ENCODE data around the gene CCDC91.
A peak's percentile ranks its signal among the peaks of the same experiment; 100 is the strongest.
"Not testable (repeated sequence)": the region's sequence is repeated elsewhere in the genome, so short reads cannot be mapped to it uniquely, and the experiment has no call there.

CCDC91 gene

GRCh38 chr12:28191051-28192048 is 1.1 kb downstream of the CCDC91 start:
- Mint-ChIP-seq H3K27me3 (no peaks in the 10 kb centered on the region), H3K4me1 (peaks cover 55% of the 10 kb centered on the region)

GRCh38 chr12:28192125-28192524 is 1.9 kb downstream of the CCDC91 start:
- DNase-seq (ENCODE audit: low spot score in 2 of 2): no peak
- Mint-ChIP-seq H3K36me3 (ENCODE audit: insufficient read depth) (peaks cover 32% of the 10 kb centered on the region), H3K27ac (ENCODE audit: low read depth) (peak overlapping the region; percentile 99), H3K9me3 (no peaks in the 10 kb centered on the region), H3K4me3 (peak overlapping the region; percentile 97), H3K27me3 (no peaks in the 10 kb centered on the region), H3K4me1 (peaks cover 57% of the 10 kb centered on the region)
- ATAC-seq (replicated peaks; ENCODE audit: extremely low read depth, poor library complexity, severe bottlenecking): no peak

More at GRCh38 chr12:28191051-28192048, 1.1 kb downstream of the CCDC91 start:
- Mint-ChIP-seq H3K36me3 (ENCODE audit: insufficient read depth) (peaks cover 32% of the 10 kb centered on the region), H3K9me3 (no peaks in the 10 kb centered on the region), H3K4me3 (peak overlapping the region; percentile 97), H3K27ac (ENCODE audit: low read depth) (peak overlapping the region; percentile 99)
- ATAC-seq (replicated peaks; ENCODE audit: extremely low read depth, poor library complexity, severe bottlenecking) (peak; percentile 30), DNase-seq (ENCODE audit: low spot score in 2 of 2) (peak in 1 of 2 donors; percentile 21)

DNA sequence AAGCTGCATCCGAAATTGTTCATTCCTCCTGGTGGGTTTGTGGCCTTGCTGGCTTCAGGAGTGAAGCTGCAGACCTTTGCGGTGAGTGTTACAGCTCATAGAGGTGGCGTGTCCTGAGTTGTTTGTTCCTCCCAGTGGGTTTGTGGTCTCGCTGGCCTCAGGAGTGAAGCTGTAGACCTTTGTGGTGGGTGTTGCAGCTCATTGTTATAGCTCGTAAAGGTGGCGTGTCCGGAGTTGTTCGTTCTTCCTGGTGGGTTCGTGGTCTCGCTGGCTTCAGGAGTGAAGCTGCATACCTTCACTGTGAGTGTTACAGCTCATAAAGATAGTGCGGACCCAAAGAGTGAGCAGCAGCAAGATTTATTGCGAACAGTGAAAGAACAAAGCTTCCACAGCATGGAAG is 4.4 kb downstream of the CCDC91 start:
- ATAC-seq (replicated peaks; ENCODE audit: extremely low read depth, poor library complexity, severe bottlenecking); H3K4me3 Mint-ChIP-seq; H3K27me3 Mint-ChIP-seq; H3K27ac Mint-ChIP-seq (ENCODE audit: low read depth); DNase-seq (ENCODE audit: low spot score in 2 of 2); H3K9me3 Mint-ChIP-seq: not testable (repeated sequence)
- H3K4me1 Mint-ChIP-seq: peaks cover 55% of the 10 kb centered on the region
- peaks cover 30% of the 10 kb centered on the region for H3K36me3 Mint-ChIP-seq (ENCODE audit: insufficient read depth)

GRCh38 chr12:28201136-28201535 is 10.9 kb downstream of the CCDC91 start:
- not testable (repeated sequence) for H3K9me3 Mint-ChIP-seq; H3K4me3 Mint-ChIP-seq; H3K27ac Mint-ChIP-seq (ENCODE audit: low read depth); H3K36me3 Mint-ChIP-seq (ENCODE audit: insufficient read depth); ATAC-seq (replicated peaks; ENCODE audit: extremely low read depth, poor library complexity, severe bottlenecking); H3K27me3 Mint-ChIP-seq; DNase-seq (ENCODE audit: low spot score in 2 of 2)
- H3K4me1 Mint-ChIP-seq: peaks cover 35% of the 10 kb centered on the region

GRCh38 chr12:28202374-28203130 is 12.3 kb downstream of the CCDC91 start:
- Mint-ChIP-seq H3K27ac (ENCODE audit: low read depth) (no peak overlapping the region), H3K9me3 (no peaks in the 10 kb centered on the region), H3K27me3 (no peaks in the 10 kb centered on the region), H3K36me3 (ENCODE audit: insufficient read depth) (no peaks in the 10 kb centered on the region), H3K4me3 (no peak overlapping the region), H3K4me1 (peaks cover 34% of the 10 kb centered on the region)
- ATAC-seq (replicated peaks; ENCODE audit: extremely low read depth, poor library complexity, severe bottlenecking): no peak
- no peak for DNase-seq (ENCODE audit: low spot score in 2 of 2)

DNA sequence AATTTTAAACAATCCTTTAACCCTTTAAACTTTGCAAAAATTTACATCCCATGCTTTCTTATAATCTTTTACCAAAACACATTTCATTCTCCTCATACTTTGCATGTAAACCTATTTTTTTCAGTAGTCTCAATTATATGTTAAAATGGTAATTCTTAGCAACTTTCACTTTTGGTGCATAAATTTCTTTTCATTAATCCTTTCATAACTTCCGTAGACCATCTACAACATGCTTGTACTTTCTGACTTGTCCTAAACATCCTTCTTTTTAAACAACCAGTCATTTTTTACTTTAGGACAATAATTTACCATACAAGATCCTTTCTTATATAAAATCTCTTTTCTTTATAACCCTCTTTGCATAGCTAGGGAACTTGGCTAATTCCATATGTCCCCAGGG is 19.5 kb downstream of the CCDC91 start:
- Mint-ChIP-seq H3K4me1 (peaks cover 33% of the 10 kb centered on the region), H3K27me3 (no peaks in the 10 kb centered on the region), H3K9me3 (no peaks in the 10 kb centered on the region), H3K36me3 (ENCODE audit: insufficient read depth) (peaks cover 4% of the 10 kb centered on the region), H3K27ac (ENCODE audit: low read depth) (peak overlapping the region; percentile 75), H3K4me3 (no peak overlapping the region)
- DNase-seq (ENCODE audit: low spot score in 2 of 2): no peak
- no peak for ATAC-seq (replicated peaks; ENCODE audit: extremely low read depth, poor library complexity, severe bottlenecking)

GRCh38 chr12:28212182-28212581 is 21.9 kb downstream of the CCDC91 start:
- H3K27ac Mint-ChIP-seq (ENCODE audit: low read depth): no peak overlapping the region
- H3K4me1 Mint-ChIP-seq: peaks cover 25% of the 10 kb centered on the region
- no peaks in the 10 kb centered on the region for H3K9me3 Mint-ChIP-seq
- H3K36me3 Mint-ChIP-seq (ENCODE audit: insufficient read depth): peaks cover 4% of the 10 kb centered on the region
- no peak overlapping the region for H3K4me3 Mint-ChIP-seq
- DNase-seq (ENCODE audit: low spot score in 2 of 2): no peak
- no peaks in the 10 kb centered on the region for H3K27me3 Mint-ChIP-seq
- ATAC-seq (replicated peaks; ENCODE audit: extremely low read depth, poor library complexity, severe bottlenecking): no peak

- H3K4me1 Mint-ChIP-seq: peaks cover 31% of the 10 kb centered on the region
- DNase-seq (ENCODE audit: low spot score in 2 of 2): no peak
- no peak for ATAC-seq (replicated peaks; ENCODE audit: extremely low read depth, poor library complexity, severe bottlenecking)
- H3K36me3 Mint-ChIP-seq (ENCODE audit: insufficient read depth): peaks cover 3% of the 10 kb centered on the region
- H3K4me3 Mint-ChIP-seq: no peak overlapping the region
- no peaks in the 10 kb centered on the region for H3K9me3 Mint-ChIP-seq
- no peak overlapping the region for H3K27ac Mint-ChIP-seq (ENCODE audit: low read depth)
- H3K27me3 Mint-ChIP-seq: no peaks in the 10 kb centered on the region
Measured at GRCh38 chr12:28215021-28215420, 24.8 kb downstream of the CCDC91 start.

DNA sequence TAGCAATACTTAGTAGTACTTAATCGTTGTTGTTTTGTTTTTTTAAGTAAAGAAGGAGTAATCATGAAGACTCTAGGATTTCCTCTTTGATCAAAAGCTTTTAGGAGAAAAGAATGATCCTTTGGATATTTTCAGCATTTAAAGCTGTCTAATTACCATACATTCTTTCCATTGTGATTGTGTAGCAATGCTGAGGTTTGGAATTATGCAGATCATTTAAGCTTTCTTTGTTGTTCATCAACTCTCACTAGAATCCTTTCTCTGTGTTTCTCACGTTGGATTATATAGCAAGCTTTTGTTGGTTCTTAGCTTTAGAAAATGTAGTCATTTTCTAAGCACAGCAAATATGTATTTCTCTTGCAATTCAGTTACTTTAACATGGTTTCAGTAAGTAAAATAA is 25.8 kb downstream of the CCDC91 start:
- DNase-seq (ENCODE audit: low spot score in 2 of 2): no peak
- H3K4me3 Mint-ChIP-seq: no peak overlapping the region
- peaks cover 39% of the 10 kb centered on the region for H3K4me1 Mint-ChIP-seq
- no peaks in the 10 kb centered on the region for H3K27me3 Mint-ChIP-seq
- no peak for ATAC-seq (replicated peaks; ENCODE audit: extremely low read depth, poor library complexity, severe bottlenecking)
- H3K36me3 Mint-ChIP-seq (ENCODE audit: insufficient read depth): peaks cover 4% of the 10 kb centered on the region
- H3K9me3 Mint-ChIP-seq: no peaks in the 10 kb centered on the region
- H3K27ac Mint-ChIP-seq (ENCODE audit: low read depth): no peak overlapping the region

DNA sequence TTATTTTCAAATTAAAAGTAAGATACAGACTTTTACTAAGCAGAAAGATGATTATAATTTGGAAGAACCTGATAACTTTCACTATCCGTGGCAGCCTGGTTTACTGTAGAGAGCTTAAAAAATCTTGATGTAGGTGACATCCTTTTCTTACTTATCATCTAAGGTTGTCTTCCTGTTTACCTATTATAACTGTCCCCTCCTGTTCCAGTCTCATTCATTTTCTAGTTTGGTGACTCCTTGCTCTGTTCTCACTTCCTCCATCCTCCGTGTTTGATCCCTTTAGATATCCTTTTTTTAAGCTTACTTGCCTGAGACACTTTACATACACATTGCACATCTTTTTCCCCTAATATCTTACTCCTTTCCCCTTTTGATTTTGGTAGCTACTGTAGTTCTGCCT is 27.5 kb downstream of the CCDC91 start:
- Mint-ChIP-seq H3K27ac (ENCODE audit: low read depth) (peak overlapping the region; percentile 0), H3K27me3 (no peaks in the 10 kb centered on the region), H3K4me1 (peaks cover 57% of the 10 kb centered on the region), H3K9me3 (no peaks in the 10 kb centered on the region), H3K36me3 (ENCODE audit: insufficient read depth) (peaks cover 4% of the 10 kb centered on the region), H3K4me3 (no peak overlapping the region)
- ATAC-seq (replicated peaks; ENCODE audit: extremely low read depth, poor library complexity, severe bottlenecking): no peak
- DNase-seq (ENCODE audit: low spot score in 2 of 2): no peak

- Mint-ChIP-seq H3K4me1 (peaks cover 59% of the 10 kb centered on the region), H3K27me3 (no peaks in the 10 kb centered on the region)
Measured at GRCh38 chr12:28218875-28219274, 28.6 kb downstream of the CCDC91 start.

GRCh38 chr12:28219827-28220226 is 29.6 kb downstream of the CCDC91 start:
- Mint-ChIP-seq H3K27me3 (no peaks in the 10 kb centered on the region), H3K4me3 (no peak overlapping the region), H3K27ac (ENCODE audit: low read depth) (no peak overlapping the region), H3K4me1 (peaks cover 57% of the 10 kb centered on the region), H3K36me3 (ENCODE audit: insufficient read depth) (peaks cover 4% of the 10 kb centered on the region), H3K9me3 (no peaks in the 10 kb centered on the region)
- DNase-seq (ENCODE audit: low spot score in 2 of 2) (no peak), ATAC-seq (replicated peaks; ENCODE audit: extremely low read depth, poor library complexity, severe bottlenecking) (no peak)

More at GRCh38 chr12:28218875-28219274, 28.6 kb downstream of the CCDC91 start:
- no peaks in the 10 kb centered on the region for H3K9me3 Mint-ChIP-seq
- H3K27ac Mint-ChIP-seq (ENCODE audit: low read depth): no peak overlapping the region
- ATAC-seq (replicated peaks; ENCODE audit: extremely low read depth, poor library complexity, severe bottlenecking) (no peak), DNase-seq (ENCODE audit: low spot score in 2 of 2) (no peak)
- peaks cover 4% of the 10 kb centered on the region for H3K36me3 Mint-ChIP-seq (ENCODE audit: insufficient read depth)
- H3K4me3 Mint-ChIP-seq: no peak overlapping the region
